GM21737 (cell line): Measurements from ENCODE around the gene B4GALT5.
A peak's percentile ranks its signal among the peaks of the same experiment; 100 is the strongest.

Source experiments
- ATAC-seq: cut with Tn5 transposase; IDR thresholded peaks from one replicate; pipeline ENCODE4 v1.9.1; 2021; ENCODE audit warnings: mild to moderate bottlenecking, moderate library complexity; ENCODE audit not compliant: unreplicated experiment

B4GALT5 gene

DNA sequence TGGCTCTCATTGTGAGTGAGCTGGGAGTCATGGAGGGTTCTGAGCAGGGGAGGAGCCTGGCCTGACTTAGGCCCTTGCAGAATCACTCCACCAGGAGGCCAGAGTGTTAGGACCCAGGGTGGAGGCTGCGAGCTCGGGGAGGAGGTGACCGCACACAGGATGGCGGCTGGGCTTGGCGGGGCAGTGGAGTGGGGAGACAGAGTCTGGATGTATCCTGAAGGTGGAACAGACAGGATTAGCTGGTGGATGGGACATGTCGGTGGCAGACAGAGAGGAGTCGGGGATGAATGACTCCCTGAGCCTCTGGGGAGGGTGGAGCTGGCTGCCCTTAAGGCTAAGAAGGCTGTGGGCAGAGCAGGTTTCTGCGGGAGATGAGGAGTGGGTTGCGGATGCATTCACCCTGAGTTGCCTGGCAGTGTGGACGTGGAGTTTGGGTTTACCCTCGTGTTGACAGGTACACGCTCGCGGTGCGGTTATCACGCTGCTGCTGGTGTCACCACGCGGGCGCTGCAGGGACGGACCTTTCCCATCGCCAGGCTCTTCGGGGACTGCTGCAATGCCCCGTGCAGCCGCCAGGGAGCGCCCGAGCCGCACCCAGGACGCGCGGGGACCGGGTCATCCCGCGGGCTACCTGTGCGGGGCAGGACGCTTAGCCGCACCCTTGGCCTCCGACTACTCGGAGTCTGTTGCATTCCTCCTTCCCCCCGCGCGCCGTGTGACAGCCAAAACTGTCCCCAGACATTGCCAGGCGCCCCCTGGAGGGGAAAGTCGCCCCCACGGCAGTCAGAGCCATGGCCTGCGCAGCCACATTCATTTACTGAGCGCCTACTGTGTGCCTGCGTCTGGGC lies 102.8 kb downstream of the B4GALT5 start:
- ATAC-seq: peak; percentile 64

DNA sequence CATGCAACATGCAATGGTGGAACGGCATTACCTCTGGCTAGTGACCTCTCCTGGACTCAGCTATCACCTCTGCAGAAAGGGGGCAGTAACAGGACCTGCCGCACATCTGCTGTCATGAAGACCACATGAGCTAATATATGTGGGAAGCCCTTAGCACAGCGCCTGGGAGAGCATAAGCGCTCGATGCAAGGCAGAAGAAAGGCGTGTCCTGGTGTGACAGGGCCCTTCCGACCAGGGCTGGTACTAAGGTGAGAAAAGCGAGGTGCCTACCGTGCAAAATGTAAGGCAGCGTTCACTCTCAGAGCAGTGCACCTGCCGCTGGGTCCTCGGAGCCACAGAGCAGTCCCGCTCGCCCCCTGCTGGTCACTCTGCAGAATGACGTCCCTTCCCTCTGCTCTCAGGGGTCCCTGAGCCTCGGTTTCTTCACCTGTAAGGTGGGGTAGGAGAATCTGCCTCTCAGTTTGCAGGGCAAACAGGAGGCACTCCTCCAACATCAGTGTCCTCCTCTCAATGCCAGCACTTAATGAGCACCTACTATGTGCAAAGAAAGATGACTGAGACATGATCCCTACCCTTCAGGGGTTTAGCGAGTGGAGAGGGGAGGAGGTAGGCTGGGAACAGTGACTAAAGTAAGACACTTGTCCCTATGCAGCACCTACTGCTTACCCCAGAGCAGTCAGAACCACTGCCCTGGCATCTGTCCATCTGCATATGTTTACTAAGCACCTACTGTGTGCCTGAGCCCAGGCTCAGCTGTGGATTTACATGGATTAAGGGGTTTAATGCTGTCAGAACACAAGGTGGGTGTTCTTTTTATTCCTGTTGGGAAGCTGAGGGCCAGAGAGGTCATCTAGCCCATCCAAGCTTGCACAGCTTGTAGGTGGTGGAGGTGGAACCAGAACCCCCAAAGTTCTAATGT lies 104.7 kb downstream of the B4GALT5 start:
- ATAC-seq: no peak

DNA sequence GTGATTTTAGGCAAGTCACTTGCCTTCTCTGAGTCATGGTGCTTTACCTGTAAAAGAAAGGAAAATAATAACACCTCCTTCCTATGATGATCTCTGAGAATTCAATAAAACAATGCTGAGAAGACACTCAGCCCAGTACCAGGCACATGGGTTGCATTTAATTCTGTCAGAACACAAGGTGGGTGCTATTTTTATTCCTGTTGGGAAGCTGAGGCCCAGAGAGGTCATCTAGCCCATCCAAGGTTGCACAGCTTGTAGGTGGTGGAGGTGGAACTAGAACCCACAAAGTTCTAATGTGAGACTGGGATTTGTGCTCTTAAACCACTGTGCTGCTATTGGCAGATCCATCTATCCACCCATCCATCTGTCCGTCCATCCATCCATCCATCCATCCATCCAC lies 106.1 kb downstream of the B4GALT5 start:
- no peak for ATAC-seq

DNA sequence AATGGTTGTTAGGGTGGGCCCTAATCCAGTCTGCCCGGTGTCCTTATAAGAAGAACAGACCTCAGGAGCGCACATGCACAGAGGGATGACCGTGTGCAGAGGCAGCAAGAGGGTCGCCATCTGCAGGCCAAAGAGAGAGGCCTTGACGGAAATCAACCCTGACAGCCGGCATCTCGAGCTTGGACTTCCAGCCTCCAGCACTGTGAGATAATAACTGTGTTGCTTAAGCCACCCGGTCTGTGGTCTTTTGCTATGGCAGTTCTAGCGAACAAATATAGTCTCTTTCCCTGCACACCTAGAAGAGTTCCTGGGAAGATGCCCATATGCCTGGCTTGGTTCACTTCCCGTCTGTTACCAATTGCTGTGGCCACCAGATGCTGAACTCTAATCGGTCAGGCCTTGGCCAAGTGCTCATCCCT lies 110.5 kb downstream of the B4GALT5 start:
- no peak for ATAC-seq

DNA sequence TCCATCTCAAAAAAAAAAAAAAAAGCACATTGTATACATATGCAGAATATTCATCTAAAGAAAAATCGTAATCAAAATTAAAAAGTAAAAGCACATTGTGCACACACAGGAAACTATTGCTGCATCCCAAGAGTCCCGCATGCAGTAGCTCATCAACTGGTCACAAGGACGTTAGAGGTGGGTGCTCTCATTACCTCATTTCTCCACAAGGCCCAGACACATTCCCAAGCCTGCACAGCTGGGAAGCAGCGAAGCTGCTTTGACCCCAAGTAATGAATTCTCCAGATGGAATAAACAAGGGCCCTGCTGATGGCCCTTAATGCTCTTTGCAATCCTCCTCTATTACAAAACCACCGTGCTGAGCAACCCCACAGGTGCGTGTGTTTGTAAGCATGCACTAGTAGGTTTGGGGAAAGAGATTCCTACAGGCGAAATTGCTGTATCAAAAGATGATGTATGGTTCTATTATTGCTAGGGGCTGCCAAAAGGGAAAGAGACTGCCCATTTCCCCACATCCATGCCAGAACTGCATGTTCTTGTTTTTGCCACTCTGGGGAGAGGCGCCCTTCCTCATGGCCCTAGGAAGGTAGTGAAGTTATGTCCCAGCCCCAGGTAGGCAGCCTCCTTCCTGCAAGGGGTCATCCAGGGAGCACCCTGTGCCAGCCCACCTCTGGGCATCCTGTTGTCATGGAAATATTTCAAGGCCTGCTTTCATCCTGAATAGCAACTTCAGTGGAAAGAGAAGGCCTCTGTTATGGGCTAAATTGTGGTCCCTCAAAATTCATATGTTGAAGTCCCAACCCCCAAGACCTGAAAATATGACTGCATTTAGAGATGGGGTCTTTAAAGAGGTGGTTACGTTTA lies 111.1 kb downstream of the B4GALT5 start:
- ATAC-seq: no peak

DNA sequence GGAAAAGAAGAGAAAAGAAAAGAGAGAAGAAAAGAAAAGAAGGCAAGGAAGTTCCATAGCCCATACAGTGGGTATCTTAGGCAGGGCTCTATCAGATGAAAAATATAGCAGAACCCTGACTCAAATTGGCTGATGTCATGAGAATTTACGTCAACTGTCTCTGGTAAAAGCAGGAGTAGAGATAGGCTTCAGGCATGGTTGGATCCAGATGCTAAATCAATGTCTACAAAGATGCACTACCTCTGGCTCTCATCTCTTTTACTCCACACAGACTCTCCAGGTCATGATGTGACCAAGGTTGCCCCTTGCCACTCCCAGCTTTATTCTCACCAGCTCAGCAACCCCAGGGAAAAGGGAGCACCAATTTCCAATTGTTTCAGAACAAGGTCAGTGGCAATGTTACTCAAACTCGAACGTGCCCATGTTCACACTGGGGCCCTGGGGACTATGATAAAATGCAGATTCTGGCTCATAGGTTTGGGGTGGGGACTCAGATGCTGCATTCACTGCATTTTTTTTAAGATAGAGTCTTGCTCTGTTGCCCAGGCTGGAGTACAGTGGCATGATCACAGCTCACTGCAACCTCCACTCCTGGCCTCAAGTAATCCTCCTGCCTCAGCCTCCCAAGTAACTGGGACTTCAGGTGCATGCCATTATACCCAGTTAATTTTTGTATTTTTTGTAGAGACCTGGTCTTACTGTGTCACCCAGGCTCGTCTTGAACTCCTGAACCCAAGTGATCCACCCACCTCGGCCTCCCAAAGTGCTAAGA lies 112.3 kb downstream of the B4GALT5 start:
- no peak for ATAC-seq

DNA sequence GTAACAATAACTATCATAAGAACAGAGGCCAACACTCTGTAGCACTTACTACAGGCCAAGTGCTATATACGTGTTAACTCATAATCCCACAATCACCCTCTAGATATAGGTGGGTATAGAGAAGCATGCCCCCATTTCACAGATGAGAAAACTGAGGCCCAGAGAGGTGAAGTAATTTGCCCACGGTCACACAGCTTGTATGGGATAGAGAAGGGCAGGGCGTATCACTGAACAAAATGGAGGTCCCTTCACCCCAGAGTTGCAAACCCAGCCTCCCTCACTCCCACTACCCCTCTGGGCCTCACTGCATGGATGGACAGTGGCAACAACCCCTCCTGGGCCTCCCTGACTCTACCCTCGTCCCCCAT lies 113.9 kb downstream of the B4GALT5 start:
- no peak for ATAC-seq

DNA sequence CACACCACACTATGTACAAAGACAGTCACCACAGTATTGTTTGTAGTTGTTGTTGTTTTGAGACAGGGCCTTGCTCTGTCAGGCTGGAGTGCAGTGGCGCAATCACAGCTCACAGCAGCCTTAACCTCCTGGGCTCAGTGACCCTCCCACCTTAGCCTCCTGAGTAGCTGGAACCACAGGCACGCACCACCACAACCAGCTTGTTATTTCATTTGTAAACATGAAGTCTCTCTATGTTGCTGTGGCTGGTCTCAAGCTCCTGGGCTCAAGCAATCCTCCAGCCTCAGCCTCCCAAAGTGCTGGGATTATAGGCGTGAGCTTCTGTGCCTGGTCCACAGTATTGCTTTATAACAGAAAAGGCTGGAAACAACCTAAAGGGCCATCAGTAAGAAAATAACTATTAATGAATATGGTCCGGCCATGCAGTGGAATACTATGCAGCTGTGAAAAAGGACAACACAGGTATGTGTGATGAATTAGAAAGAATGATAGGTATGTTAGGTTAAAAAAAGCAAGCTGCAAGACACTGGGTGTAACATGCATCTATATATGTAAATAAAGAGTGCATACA lies 115.8 kb downstream of the B4GALT5 start:
- no peak for ATAC-seq

DNA sequence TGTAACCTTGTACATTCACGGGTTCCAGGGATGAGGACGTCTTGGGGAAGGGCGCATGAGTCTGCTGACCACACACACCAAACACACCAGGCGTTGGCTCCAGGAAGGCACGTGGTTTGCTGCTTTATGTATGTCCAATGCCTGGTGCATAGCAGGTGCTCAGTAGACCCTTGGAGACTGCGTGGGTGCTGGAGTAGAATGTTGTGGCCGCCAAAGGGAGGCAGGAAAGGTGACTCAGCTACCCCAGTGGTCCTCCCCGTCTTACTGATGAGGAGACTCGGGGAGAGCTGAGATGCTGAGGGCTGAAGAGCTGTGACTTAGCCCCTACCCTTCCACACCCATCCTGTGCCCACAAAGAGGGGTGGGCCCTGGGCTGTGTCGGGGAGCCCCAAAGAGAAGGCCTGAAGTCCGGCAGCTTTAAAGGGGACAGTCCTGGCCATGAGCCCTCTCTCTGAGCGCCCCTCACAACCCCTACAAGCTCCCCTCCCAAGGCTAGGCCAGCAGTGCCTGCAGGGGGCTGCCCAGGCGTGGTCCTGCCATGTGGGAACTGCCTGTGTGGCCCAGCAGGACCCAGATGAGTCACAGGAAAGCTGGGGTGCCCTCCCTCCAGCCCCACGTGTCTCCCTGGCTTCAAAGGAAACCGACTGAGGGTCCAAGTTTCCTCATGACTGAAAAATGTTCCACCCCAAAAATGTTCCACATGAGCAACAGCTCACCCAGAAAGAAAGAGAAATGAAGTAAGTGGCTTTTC lies 117.7 kb downstream of the B4GALT5 start:
- no peak for ATAC-seq

DNA sequence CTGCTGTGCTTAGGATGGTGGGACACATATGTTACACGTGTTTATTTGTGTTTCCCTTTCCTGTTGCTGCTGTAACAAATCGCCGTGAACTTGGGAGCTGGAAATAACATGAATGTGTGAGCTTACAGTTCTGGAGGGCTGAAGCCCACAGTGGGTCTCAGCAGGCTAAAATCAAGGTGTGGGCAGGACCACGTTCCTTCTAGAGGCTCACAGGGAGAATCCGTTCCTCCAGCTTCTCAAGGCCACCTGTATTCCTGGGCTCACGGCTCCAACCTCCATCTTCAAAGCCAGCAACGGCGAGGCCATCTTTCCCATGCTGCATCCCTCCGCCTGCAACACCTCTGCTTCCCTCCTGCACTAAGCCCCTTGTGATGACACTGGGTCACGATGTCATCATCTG lies 118.3 kb downstream of the B4GALT5 start:
- ATAC-seq: no peak

DNA sequence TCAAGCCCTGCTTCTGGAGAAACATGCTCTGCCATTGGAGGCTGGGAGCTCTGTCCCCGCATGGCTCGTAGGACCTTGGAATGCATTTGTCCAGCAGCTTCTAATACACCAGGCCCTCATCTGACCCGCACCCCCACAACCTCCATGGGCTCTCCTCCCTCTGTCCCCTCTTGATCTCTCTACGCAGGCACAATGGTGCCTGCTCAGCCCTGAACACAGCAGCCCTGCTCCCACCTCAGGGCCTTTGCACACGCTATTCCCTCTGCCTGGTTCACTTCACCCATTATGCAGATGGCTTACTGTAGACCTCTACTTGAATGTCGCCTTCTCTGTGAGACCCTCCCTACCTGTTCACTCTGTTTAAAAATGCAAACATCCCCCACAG lies 118.8 kb downstream of the B4GALT5 start:
- no peak for ATAC-seq

DNA sequence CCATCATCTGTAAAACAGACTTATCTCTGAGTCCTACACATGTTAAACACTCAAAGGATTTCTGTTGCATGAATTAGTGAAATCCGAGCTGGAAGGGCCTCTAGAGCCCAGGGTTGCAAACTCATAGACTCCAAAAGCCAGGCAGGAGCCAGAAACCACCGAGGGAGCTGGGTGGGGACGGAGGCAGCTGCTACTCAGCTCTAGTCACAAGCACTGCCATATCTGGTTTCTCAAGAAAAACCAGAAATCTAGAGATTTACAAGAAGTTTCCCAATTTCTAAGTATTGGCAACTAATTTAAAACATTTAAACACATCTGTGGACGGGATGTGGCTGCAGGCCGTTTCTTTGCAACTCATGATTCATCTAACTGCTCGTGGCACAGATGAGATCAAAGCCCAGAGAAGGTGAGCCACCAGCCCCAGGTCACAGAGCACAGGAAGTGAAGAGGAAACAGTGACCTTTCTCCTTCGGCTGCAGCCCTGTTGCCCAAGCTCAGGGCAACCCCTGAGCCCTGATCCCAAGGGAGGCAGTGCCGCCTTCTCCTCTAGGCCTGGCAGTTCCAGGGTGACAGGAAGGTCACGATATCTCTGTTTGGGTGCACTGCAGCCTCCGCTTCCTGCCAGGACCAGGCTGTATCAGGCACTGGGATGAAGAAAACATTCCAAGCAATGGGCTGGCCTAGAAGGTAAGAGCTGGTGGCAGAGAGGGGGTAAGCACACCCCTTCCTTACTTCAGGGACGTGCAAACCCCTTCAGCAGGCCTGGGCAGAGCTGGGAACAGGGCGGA lies 119.3 kb downstream of the B4GALT5 start:
- ATAC-seq: no peak

DNA sequence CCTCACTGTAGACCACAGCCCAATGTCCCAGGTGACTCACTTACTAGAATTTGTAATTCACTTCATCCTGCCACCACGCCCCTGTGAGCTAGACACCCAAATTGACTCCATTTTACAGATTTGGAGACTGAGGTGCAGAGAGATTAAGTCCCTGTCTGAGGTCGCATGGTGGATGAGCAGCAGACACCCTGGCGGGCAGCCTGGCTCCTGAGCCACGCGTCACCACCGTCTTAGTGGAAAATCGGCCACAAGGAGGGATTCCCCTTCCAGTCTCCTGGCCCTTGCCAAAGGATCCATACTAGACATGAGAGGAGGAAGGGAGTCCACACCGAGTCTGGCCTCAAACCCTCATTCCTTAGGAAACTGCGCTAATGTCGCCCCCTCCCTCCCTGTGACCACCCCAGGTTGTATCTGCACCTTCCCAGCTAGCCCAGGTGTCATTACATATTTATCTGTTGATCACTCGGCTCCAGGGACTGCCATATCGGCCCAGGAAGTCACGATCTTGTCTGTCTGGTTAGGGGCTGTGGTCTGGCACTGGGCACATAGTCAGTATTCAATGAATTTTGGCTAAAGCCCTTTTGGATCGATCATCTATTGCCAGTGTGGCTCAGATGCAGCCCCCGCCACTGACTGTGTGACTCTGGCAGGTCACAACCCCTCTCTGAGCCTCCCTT lies 120.1 kb downstream of the B4GALT5 start:
- ATAC-seq: no peak

DNA sequence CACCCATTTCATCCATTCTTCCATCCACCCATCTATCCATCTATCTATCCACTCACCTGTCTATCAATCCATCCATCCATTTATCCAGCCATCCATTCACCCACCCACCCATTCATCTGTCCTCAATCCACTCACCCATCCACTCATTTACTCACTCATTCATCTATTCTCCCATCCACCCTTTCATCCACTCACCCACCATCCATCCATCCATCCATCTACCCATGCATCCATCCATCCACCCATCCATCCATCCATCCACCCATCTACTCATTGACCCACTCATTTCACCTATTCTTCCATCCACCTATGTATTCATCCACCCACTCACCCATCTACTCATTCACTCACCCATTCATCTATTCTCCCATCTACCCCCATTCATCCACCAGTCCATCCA lies 121.6 kb downstream of the B4GALT5 start:
- no peak for ATAC-seq

DNA sequence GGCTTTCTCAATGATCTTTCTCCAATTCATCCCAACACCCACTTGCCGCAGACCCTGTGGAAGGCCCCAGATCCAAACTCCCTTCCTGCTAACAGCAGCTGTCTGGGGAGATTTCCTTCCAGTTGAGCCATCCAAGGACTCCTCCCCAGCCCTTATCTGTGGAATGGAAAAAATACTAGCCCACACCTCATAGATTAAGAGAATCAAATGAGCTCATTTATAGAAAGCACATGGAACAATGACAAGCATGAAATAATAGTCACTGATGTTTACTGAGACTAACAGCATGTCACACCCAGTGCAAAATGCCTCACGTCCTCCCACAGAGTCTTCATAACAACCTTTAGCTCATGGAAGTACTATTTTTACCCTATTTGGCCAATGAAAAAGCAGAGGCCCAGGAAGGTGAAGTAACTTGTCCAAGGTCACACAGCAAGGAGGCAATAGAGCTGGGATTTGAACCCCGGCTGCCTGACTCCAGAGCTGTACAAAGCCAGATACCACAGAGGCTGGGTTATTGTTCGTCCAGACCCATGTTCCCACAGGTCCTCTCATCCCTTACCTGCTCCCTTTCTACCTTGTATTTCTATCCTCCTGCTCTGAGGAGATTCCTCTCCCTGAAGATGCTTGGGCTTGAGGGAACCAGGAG lies 122.3 kb downstream of the B4GALT5 start:
- no peak for ATAC-seq

DNA sequence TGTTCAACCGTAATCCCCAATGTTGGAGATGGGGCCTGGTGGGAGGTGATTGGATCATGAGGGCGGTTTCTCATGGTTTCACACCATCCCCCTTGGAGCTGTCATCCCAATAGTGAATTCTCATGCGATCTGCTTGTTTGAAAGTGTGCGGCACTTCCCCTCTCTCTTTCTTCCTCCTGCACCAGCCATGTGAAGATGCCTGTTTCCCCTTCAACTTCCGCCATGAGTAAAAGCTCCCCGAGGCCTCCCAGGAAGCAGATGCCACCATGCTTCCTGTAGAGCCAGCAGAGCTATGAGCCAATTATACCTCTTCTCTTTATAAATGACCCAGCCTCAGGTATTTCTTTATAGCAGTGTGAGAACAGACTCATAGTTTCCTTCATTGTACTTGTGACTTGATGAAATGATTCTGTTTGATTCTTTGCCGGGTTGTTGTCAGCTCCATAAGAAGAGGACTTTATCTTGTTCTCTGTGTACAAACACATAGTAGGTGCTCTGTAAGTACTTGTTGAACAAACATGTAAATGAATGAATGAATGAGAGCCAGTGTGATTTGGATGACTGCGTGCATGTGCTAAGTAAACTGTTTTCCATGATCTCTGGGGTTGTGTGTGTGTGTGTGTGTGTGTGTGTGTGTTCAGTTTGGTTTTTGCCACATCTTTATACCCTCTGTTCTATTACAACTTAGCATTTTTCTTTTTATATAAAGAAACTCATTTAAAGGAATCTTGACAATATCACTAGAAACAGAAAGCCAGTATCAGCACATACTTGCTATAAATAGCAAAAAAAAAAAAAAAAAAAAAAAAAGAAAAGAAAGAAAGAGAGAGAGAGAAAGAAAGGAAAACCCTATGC lies 123.3 kb downstream of the B4GALT5 start:
- ATAC-seq: no peak

DNA sequence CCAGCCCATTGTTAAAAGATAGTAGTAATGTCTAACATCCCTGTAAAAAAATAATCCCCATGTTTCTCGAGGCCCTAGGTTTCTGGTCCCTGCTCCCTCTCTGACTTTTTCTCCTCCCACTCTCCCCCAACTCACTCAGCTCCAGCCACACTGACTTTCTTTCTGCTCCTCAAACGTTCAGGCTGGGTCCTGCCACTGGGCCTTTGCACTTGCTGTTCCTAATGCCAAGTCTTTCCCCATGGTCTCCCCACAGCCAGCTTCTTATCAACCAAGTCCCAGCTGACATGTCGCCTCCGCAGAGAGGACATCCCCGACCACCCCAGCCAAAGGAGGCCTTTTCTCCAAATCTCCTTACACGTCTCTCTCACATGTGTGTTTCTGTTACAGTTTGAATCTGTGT lies 123.9 kb downstream of the B4GALT5 start:
- no peak for ATAC-seq
